HG03175 (cell line): Measurements from ENCODE around the gene SMARCA5.

Source experiments
- ATAC-seq: cut with Tn5 transposase; IDR thresholded peaks from one replicate; pipeline ENCODE4 v1.9.1; 2021; ENCODE audit warnings: mild to moderate bottlenecking, moderate library complexity; ENCODE audit not compliant: unreplicated experiment

The SMARCA5 gene

DNA sequence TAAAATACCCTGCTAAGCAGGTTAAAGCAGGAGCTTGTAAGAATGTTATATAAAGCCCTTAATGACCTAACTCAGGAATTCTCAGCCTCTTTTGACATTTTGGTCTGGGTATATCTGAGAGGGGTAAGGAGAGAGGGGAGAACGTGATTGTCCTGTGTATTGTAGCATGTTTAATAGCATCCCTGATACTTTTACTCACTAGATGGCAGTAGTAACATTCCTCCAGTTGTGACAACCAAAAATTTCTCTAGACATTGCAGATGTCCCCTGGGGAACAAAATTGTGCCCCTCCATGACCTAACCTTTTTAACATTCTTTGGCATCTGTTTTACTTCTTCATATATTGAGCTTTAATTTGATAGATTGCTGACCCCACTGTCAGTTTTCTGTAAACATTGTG lies 17.9 kb downstream of the SMARCA5 start:
- peak; percentile 43 for ATAC-seq

DNA sequence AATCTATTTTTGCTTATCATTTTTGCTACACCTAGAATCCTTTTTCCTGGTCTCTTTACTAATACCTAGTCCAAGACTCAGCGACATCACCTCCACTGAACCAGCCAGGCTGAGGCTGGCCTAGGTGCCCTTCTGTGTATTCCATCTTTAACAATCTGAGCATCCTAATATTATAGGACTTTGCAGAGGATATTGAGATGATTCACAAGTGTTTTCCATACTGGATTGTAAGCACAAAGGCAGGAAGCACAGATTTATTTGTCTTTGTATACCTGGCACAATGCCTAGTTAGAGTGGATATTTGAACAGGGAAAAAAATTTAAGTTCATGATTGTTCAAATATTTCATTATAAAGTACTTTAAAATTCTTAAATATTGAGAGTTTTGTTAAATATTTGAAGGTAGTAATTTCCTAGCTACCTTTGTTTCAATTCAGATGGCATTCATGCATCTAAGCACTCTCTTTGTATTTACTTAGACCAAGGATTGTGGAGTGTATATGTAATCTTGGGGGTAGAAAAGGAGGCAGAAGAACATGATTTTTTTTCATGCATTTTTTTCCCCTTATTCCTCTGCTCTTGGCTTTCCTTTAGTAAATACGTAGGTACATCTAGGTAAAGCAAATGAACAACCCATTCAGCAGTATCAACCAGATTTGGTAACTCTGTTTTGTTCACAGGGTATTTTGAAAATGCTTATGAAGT lies 18.4 kb downstream of the SMARCA5 start:
- ATAC-seq: no peak

DNA sequence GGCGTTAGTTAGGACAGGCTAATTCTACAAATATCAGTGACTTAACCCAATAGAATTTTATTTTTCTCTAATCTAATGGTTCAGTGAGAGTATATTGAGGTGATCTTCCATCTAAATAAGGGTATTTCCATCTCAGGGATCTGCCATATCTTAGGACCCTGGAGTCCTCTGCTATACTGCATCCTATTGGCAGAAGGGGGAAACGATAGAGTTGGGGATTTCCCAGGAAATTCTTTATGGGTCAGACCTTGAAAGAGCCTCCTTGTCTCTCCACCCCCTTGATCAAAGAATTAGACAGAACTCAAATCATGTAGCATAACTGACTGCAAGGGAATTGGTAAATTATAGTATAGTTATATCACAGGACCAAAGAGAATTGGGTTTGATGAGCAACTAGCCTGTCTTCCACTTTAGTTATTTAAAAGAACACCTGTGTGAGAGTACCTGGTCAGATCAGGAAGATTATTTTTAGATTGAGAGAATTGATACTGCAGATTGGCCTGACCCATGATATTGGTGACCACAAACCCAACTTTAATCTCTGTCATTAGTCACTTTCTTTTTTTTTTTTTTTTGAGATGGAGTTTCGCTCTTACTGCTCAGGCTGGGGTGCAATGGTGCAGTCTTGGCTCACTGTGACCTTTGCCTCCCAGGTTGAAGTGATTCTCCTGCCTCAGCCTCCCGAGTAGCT lies 25.6 kb downstream of the SMARCA5 start:
- no peak for ATAC-seq

DNA sequence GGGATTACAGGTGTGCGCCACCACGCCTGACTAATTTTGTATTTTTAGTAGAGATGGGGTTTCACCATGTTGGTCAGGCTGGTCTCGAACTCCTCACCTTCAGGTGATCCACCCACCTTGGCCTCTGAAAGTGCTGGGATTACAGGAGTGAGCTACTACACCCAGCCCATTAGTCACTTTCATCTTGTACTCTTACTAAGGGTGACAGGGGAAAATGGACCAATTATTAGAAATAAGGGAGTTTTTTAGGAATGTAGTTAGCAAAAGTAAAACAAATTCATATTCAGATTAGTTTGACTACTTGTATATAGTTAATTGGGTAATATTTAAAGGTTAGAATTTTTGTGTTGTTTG lies 26.1 kb downstream of the SMARCA5 start:
- no peak for ATAC-seq

DNA sequence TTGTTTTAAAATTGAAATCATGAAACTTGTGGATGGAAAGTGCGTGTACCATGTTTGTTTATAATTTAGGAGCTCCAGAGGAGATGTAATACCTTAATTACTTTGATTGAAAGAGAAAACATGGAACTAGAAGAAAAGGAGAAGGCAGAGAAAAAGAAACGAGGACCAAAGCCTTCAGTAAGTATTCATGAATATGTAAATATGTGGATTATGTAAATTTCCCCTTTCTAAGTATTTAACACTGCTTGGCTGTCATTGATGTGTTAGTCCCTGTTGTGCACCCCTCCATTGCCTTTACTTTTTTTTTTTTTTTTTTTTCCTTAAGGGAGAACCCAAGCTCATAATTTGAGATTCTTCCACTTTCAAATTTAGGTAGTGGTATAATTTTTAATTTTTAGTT lies 36.4 kb downstream of the SMARCA5 start:
- ATAC-seq: no peak

DNA sequence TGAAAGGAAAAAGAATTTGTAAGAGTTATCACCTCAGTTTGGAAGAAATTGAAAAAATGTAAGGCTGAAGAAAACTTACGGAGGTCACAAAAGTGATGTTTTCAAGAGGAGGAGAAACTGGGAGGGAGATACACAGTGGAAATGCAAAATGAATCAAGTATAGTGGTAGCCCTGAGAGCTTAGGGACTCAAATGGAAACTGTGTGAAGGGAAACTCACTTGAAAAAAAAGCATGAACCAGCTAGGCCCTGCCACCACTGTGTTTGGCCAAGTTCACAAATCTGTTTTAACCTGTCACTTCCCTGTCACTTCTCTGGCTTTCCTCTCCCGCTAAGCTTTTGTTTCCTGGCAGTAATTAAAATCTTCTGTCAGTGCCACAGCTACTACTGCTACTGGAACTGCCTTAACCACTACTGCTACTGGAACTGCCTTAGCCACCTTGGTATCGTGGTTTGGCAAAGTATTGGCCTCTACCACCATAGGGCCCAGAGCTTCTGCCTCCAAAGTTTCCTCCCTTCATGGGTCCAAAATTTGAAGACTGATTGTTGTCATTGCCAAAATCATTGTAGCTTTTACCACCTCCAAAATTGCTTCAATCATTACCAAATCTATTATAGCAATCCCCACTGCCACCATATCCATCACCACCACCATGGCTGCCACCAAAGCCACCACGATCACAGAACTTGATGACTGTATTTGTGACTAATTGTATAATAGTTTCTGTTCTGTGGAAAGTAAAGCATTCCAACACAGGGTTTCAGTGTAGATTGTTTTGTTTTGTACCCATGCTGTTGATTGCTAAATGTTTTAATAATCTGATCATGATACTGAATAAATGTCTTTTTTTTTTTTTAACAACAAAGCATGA lies 41.5 kb downstream of the SMARCA5 start:
- peak; percentile 41 for ATAC-seq

DNA sequence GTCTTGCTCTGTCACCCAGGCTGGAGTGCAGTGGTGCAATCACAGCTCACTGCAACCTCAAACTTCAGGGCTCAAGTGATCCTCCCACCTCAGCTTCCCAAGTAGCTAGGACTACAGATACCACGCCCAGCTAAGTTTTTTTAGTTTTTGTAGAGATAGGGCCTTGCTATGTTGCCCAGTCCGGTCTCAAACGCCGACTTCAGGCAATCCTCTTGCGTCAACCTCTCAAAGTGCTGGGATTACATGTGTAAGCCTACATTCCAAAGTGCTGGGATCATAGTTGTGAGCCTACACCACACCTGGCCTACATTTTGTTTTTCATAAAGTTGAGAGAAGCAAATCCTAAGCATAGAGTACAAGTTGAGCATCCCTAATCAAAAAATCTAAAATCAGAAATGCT lies 42.2 kb downstream of the SMARCA5 start:
- no peak for ATAC-seq

DNA sequence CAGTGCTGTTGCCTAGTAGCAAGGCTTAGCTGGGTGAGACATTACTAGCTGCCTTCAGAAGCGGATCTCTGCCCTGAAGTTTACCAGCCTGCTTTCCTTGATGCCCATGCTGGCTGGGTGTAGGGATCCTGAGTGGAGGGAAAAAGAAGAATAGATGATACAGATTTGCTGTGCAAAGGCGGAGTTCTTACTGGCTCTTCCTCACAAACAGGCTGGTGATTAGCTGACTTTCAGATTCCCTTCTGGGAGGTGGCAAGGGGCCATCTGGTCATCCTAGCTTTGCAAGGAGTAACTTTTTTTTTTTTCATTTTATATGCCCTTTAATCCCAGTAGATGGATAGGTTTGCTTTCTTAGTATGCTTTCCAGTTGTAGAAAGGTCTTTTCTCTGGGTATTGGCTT lies 44.8 kb downstream of the SMARCA5 start:
- no peak for ATAC-seq

DNA sequence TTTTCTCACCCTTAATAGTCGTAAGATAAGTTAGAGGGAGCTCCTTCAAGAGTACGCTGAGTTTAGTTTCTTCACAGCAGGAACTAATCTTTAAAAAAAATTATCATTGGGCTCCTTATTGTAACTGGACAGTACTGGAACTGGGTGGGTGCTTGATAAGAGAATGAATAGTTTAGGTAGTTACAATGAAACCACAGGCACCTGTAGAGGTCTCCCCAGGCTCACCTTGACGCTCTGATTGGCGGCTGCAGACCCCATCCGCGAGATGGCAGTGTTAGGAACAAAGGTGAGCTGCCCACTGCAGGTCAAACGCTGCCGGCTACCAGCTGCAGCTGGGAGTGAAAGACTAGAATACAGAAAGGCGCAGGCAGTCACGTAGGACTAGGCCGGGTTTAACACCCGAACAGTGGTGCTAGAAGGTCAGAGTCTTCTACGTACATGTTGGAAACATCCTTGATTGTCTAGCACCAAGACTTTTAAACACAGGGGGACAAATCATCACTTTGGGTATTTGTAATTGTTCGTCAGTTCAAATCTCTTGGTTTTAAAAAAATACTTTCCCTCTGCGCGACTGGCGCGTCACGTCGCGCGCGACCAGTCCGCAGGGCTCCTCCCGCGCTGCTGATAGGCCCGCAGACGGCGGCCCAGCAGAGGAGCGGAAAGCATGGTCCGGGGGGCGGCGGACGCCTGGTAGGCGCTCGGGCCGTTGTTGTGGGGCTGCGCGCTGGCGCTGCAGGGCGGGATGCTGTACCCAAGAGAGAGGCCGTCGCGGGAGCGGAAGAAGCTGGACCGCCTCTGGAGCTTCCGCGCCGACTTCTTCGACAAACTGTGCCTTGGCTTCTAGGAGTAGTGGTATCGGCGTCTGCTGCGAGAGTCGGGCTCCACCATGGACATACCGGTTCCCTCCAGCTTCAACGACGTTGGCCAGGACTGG lies 45.6 kb downstream of the SMARCA5 start:
- ATAC-seq: peak; percentile 86

DNA sequence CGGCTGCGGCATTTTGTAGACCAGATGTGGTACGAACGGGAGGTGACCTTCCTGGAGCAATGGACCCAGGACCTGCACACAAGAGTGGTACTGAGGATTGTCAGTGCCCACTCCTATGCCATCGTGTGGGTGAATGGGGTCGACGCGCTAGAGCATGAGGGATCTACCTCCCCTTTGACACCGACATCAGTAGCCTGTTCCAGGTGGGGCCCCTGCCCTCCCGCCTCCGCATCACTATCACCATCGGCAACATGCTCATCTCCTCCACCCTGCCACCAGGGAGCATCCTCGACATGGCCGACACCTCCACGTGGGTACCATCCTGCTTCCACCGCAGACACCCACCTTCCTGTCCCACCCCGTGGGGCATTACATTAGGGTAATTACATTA lies 46.2 kb downstream of the SMARCA5 start:
- no peak for ATAC-seq

DNA sequence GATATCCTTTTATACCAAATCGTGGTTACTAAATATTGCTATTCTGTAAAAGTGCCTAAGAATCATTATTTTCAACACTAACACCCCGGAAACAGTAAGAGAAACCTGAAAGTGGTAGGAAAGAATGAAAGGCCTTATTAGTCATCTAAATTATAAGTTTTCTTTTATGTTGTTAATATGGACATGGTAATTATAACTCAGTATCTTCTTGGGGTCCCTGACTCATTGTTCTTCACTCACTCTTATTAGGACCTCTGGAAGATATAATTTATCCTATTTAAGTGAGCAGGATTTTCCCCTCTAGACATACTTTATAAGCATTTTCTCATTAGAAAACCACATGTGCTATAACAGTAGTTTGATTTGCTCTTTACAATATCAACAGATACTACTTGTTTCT lies 51.0 kb downstream of the SMARCA5 start:
- ATAC-seq: no peak

DNA sequence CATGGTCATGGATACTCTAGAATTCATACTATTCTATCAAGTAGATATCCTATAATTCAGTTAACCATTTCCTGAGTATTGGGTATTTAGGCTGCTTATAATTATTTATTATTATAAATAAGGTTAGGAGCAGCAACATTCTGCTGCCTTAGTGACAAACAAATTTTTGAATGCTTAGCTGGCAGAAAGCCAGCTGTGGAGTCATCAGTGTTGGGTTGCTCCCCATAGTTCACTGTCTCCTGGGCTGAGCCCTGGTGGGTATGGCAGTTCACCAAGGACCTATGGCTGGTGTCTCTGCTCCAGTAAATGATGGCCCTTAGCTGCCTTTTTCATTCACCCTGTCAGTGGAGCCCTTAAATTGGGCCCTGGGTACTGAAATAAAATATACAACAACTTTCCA lies 61.8 kb downstream of the SMARCA5 start:
- ATAC-seq: no peak

DNA sequence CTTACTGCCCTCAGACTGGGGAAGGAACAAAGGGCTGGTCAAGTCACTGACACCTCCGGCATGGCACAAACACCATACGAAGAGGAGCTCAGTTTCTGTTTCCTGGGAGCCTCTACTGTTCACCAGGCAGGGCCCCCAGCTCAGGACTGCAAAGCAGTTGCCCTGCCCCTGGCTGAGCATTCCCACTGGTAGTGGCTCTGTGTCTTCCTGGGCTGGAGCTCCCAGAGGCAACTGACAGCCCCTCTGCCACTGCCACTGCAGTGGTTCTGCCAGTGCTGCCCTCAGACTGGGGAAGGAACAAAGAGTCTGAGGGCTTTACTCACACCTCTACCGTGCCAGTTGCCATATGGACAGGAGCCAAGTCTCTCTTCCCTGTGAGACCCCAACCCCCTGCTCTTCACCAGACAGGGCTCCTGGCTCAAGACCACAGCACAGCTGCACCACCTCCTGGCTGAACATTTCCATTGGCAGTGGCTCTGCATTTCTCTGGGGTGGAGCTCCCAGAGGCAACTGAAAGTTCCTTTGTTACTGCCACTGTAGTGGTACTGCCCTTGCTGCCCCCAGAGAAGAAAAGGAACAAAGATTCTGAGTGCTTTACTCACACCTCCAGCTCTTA lies 67.9 kb downstream of the SMARCA5 start:
- ATAC-seq: no peak

DNA sequence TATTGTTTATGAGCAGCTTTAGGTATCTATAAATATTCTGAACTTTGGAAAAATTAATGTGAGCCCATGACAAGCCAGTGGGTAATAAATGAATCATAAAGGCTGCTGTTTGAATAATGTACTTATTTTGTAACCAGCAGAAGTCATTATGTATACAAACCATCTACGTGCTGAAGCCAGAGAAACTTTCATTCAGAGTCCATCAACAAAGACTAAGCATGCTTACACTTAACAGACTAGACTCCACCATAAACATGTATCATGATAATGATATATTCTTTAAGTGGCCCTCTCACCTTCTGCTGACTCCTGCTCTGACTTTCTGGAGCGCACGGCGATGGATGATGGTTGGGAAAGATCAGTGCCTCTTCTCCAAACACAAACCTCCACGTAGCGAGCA lies 72.0 kb downstream of the SMARCA5 start:
- no peak for ATAC-seq

DNA sequence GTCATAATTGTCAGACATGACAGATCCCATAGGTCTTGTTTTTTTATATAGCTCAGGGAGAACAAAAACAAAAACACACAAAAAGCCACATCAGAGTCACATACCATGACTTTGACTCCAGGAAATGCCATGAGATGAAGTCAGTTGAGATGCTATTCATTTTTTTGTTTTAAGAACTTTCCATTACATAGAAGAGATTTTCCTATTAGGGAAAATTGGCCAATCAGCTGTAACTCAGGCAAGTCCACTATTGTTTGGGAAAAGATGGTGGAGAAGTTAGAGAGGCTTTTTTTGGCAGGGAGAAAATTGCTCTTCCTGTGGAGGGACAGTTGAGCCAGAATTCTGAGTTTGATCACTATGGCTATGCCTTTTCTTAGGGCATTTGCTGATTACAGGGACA lies 72.6 kb downstream of the SMARCA5 start:
- ATAC-seq: no peak

DNA sequence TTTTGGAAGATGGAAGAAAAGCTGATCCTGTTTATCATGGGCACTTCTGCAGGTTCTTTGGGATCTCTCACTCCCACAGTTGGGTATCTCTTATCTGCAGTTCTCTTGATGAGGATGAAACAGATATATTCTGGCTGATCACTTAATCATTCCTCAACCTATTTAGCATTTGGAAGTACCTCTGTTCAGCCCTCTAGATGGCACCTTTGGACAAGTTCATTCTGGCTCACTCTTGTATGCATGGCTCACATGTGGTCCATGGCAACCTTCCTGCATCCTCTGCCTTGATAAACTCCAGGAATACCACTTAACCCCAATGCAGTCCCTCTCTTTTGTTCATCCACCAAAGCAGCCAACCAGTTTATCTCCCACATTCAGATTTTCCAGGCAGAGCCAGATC lies 74.2 kb downstream of the SMARCA5 start:
- ATAC-seq: no peak

DNA sequence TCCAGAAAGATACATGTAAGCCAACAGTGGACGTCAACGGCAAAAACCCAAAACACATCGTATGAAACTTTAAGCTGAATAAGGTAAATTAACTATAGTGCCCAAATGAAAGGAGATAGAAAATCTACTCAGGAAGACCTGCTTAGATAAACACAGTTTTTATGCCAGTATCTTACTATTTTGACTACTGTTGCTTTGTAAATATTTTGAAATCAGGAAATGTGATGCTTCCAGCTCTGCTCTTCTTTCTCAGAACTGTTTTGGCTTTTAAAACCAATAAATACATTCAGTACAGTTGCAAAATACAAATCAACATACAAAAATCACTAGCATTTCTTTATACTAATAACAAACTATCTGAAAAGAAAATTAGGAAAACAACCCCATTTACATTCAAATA lies 83.8 kb downstream of the SMARCA5 start:
- no peak for ATAC-seq

DNA sequence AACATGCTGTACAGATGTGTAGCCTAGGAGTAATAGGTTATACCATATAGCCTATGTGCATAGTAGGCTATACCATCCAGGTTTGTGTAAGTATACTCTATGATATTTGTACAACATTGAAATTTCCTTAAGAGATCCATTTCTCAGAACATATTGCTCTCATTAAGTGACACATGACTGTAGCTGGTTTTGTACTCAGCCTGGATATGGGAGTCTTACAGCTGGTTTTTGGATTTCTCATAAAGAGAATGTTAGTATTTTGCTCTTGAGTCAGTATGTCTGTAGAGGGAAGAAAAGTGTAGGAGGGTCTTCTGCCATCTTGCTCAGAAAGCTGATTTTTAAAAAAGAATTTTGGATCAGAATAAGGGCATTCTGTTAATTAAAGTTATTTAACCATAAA lies 85.3 kb downstream of the SMARCA5 start:
- no peak for ATAC-seq

DNA sequence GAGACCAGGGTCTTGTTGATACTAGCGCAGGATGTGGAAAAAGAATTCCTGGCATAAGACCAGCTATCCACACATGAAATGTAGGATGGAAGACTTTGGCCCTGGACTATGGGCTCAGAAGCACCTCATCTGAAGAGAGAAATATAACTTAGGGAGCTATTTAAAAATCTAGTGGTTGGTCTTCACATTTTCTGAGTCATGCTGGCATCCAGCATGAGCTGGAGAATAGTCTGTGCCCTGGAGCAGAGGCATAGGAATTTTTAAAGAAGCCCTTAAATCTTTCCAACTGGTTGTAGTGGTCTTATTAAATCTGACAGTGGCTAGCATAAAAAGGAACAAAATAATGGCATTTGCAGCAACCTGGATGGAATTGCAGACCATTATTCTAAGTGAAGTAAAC lies 86.3 kb downstream of the SMARCA5 start:
- no peak for ATAC-seq

DNA sequence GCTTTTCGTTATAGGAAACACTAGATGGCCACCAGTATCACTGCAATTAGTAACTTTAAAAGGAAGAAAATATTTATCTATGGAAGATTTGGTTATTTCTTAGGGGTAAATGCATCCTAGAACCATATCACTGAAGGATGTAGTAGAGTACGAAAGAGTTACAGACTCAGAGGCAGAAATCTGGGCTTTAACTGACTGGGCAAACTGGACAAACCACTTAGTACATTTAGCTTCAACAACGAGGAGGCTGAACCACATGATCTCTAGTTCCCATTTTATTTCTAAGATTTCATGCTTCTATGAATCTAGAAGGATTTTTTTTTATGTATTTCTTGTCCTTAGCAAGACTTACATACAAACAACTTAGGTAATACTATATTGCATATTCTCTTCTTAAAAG lies 93.0 kb downstream of the SMARCA5 start:
- no peak for ATAC-seq
